K562 (cell line): ENCODE measurements around the gene DDX41. TPM values are rescaled to one million over a fixed set of nuclear protein-coding genes. Genes with fewer than 3 reads are reported as not detected.
A peak's percentile ranks its signal among the peaks of the same experiment; 100 is the strongest.

ENCODE experiments used
- ATAC-seq: fragments of 200-7000 bp; cut with Tn5 transposase; 3 replicates; pipeline ENCODE4 v1.9.1; 2020; ENCODE audit warnings: moderate library complexity
- BruUV-seq: library from RNA; stranded (reverse); fragments of 400-500 nt; replicated peaks from 2 replicates; lab custom pipeline; 2021; lab: Mats Ljungman, UMichigan
- CTCF ChIA-PET: fragments of 300-600 bp; formaldehyde crosslinking; extraction: SDS; loops from one replicate; lab custom pipeline; 2021; ENCODE audit warnings: low intra/inter-chr PET ratio; lab: Yijun Ruan, JAX
- POLR2A ChIA-PET: fragments of 300-600, 350-650 bp; sonication (Branson Sonifier 250); formaldehyde crosslinking; extraction: SDS; loops from one replicate; lab custom pipeline; 2021; ENCODE audit warnings: antibody characterized with exemption, inconsistent platforms; lab: Yijun Ruan, JAX
- DNase-seq, 4 experiments: peaks; one replicate each; pipeline versions ENCODE4 v3.0.0 to v3.0.0-alpha.2; 2011 to 2018; ENCODE audit warnings: low spot score in 3 of 4, mixed read lengths in 3 of 4; ENCODE audit errors: extremely low read depth in 1 of 4
- FAIRE-seq: peaks from 2 replicates; lab custom pipeline; 2011; peaks lifted over from hg19 to GRCh38; lab: Jason Lieb, UNC
- H2AFZ ChIP-seq: 2 replicates; pipeline ENCODE4 v1.6.0; 2011; ENCODE audit warnings: low read depth, low read length, control low read depth, inconsistent platforms
- H3K27ac ChIP-seq: fragments of 200-600 bp; 3 replicates; pipeline ENCODE4 v1.8.0; 2011; ENCODE audit warnings: low read depth, mild to moderate bottlenecking, control low read depth, inconsistent platforms, low read length, moderate library complexity, mixed read lengths; ENCODE audit errors: extremely low read depth
- H3K27me3 ChIP-seq, 2 experiments: fragments of 300-600 bp in 1 of 2; 2 replicates in 1 of 2; 3 replicates in 1 of 2; pipeline versions ENCODE4 v1.6.0 to v1.8.0; 2011; ENCODE audit warnings: inconsistent platforms in 2 of 2, low read length in 2 of 2, mild to moderate bottlenecking in 1 of 2, mixed read lengths in 1 of 2, moderate library complexity in 1 of 2; ENCODE audit not compliant: control insufficient read depth in 2 of 2, insufficient read depth in 2 of 2
- H3K36me3 ChIP-seq: fragments of 300-600 bp; 3 replicates; pipeline ENCODE4 v1.8.0; 2011; ENCODE audit warnings: mild to moderate bottlenecking, low read length, inconsistent platforms; ENCODE audit not compliant: control insufficient read depth, insufficient read depth
- H3K4me1 ChIP-seq, 2 experiments: fragments of 200-600 bp in 1 of 2; replicated peaks in 1 of 2; 2 replicates in 1 of 2; 3 replicates in 1 of 2; pipeline versions ENCODE4 v1.5.1 to v1.8.0; 2011; ENCODE audit warnings: inconsistent platforms in 2 of 2, low read length in 2 of 2, mild to moderate bottlenecking in 1 of 2, mixed read lengths in 1 of 2, moderate library complexity in 1 of 2; ENCODE audit not compliant: control insufficient read depth in 2 of 2, insufficient read depth in 2 of 2
- H3K4me2 ChIP-seq: 2 replicates; pipeline ENCODE4 v1.6.1; 2011; ENCODE audit warnings: low read length, control low read depth, inconsistent platforms, mixed read lengths; ENCODE audit not compliant: insufficient read depth
- H3K4me3 ChIP-seq: fragments of 200-600 bp; sonication (generic), shearing (Covaris generic); 2 replicates; pipeline ENCODE4 v1.5.1; 2016; ENCODE audit warnings: control low read depth, inconsistent platforms
- H3K79me2 ChIP-seq: fragments of 200-600 bp; 3 replicates; pipeline ENCODE4 v1.8.0; 2011; ENCODE audit warnings: low read length, inconsistent platforms; ENCODE audit not compliant: control insufficient read depth, insufficient read depth
- H3K9ac ChIP-seq, 2 experiments: 2 replicates each; pipeline versions ENCODE4 v1.6.0 to v1.6.1; 2011; ENCODE audit warnings: low read depth in 2 of 2, low read length in 2 of 2, control low read depth in 1 of 2, inconsistent platforms in 1 of 2, mild to moderate bottlenecking in 1 of 2, mixed read lengths in 1 of 2; ENCODE audit not compliant: insufficient read depth in 1 of 2
- H3K9me1 ChIP-seq: one replicate; pipeline ENCODE4 v1.6.0; 2011; ENCODE audit warnings: inconsistent platforms, mild to moderate bottlenecking, low read length, moderate library complexity; ENCODE audit not compliant: control insufficient read depth, insufficient read depth
- H3K9me3 ChIP-seq: replicated peaks from 2 replicates; pipeline ENCODE4 v1.5.1; 2011; ENCODE audit warnings: low read depth, low read length, inconsistent platforms; ENCODE audit not compliant: control insufficient read depth, insufficient read depth
- H4K20me1 ChIP-seq: replicated peaks from 2 replicates; pipeline ENCODE4 v1.6.1; 2011; ENCODE audit warnings: low read length, inconsistent platforms, mixed read lengths; ENCODE audit not compliant: control insufficient read depth, insufficient read depth
- ARID1B ChIP-seq: fragments of 450-650 bp; IDR thresholded peaks from 2 replicates; pipeline ENCODE4 v1.6.1; 2016; ENCODE audit warnings: antibody characterized with exemption, mild to moderate bottlenecking, inconsistent platforms
- FOXK2 ChIP-seq, 2 experiments: fragments of 450-650 bp; IDR thresholded peaks in 1 of 2; conservative IDR thresholded peaks in 1 of 2; 2 replicates each; pipeline ENCODE4 v1.6.1; 2016; ENCODE audit warnings: low read depth in 2 of 2, mild to moderate bottlenecking in 1 of 2
- PHF8 ChIP-seq: fragments of 200-600 bp; sonication (generic); IDR thresholded peaks from 2 replicates; pipeline ENCODE4 v1.6.1; 2012; ENCODE audit warnings: mixed run types, mild to moderate bottlenecking, inconsistent platforms, low read length, moderate library complexity, borderline replicate concordance
- POLR2A ChIP-seq: fragments of 450-650 bp; conservative IDR thresholded peaks from 2 replicates; pipeline ENCODE4 v1.6.1; 2016
- POLR2G ChIP-seq: fragments of 200-400 bp; formaldehyde crosslinking; IDR thresholded peaks from 2 replicates; pipeline ENCODE4 v1.6.1; 2017; ENCODE audit warnings: low read depth, mild to moderate bottlenecking, antibody characterized with exemption, low read length, moderate library complexity
- PRMT5 ChIP-seq: sonication (generic); formaldehyde crosslinking; IDR thresholded peaks from 2 replicates; pipeline ENCODE4 v1.5.0; 2020; ENCODE audit warnings: missing genetic modification reagents
- RBFOX2 ChIP-seq: fragments of 200-400 bp; formaldehyde crosslinking; IDR thresholded peaks from 2 replicates; pipeline ENCODE4 v1.6.1; 2017; ENCODE audit warnings: low read depth, mild to moderate bottlenecking, low read length, moderate library complexity
- TBL1XR1 ChIP-seq, 2 experiments: IDR thresholded peaks; 2 replicates each; pipeline ENCODE4 v1.6.1; 2012; ENCODE audit warnings: improper control_type of control experiment in 2 of 2, low read length in 2 of 2, mild to moderate bottlenecking in 1 of 2
- TBP ChIP-seq: optimal IDR thresholded peaks from 2 replicates; pipeline ENCODE3; 2011; ENCODE audit warnings: low read depth, low read length, improper control_type of control experiment
- TEAD2 ChIP-seq: fragments of 450-650 bp; IDR thresholded peaks from 2 replicates; pipeline ENCODE4 v1.6.1; 2016; ENCODE audit warnings: missing genetic modification characterization, control low read depth, missing compliant biosample characterization
- ZBTB8A ChIP-seq: fragments of 450-650 bp; IDR thresholded peaks from 2 replicates; pipeline ENCODE4 v1.6.1; 2018; ENCODE audit warnings: mild to moderate bottlenecking, moderate library complexity; ENCODE audit not compliant: partially characterized antibody
- ZNF41 ChIP-seq: fragments of 250-450 bp; sonication (Bioruptor Pico); conservative IDR thresholded peaks from 2 replicates; pipeline ENCODE4 v1.4.0; 2020; ENCODE audit warnings: mild to moderate bottlenecking
- ZNF75A ChIP-seq: fragments of 450-650 bp; formaldehyde crosslinking; IDR thresholded peaks from 2 replicates; pipeline ENCODE4 v1.4.0; 2020; ENCODE audit warnings: mild to moderate bottlenecking
- WGBS: fragments of 100-300 bp; shearing (Covaris generic); methylation state at CpG from one replicate; pipeline ENCODE4 v1.1.6; 2016; ENCODE audit warnings: low coverage, mixed read lengths; ENCODE audit not compliant: insufficient coverage; ENCODE audit errors: missing lambda C conversion rate; 5-methylcytosine and 5-hydroxymethylcytosine counted together
- in situ Hi-C: fragments of 300-500 bp; cut with MboI; formaldehyde crosslinking; loops from 4 replicates; pipeline ENCODE4 v1.15.0; 2018; ENCODE audit warnings: inconsistent platforms, mixed read lengths
- intact Hi-C: fragments of 100-400 bp; cut with micrococcal nuclease; formaldehyde crosslinking; loops from 2 replicates; pipeline ENCODE4 v1.14.2; 2022
- polyA plus RNA-seq, 8 experiments: library from polyadenylated mRNA; depleted of rRNA in 4 of 8; stranded (reverse) in 5 of 8; unstranded in 3 of 8; fragments of >200 nt; fragmentation: Nextera tagmentation in 2 of 8; fragmentation: Illumina TruSeq in 1 of 8; extraction: Ambion mirVana in 2 of 8; extraction: Trizol in 1 of 8; gene quantifications; 2 replicates each; pipeline versions ENCODE4 v1.2.1 to v1.2.3, GENCODE V29; 2011 to 2014; ENCODE audit warnings: inconsistent platforms in 1 of 8, missing spikeins in 1 of 8
- total RNA-seq, 7 experiments: library from RNA; depleted of rRNA in 6 of 7; stranded (reverse); fragments of >200 nt in 6 of 7; fragmentation: Illumina TruSeq in 2 of 7; extraction: Trizol in 2 of 7; gene quantifications; 2 replicates each; pipeline versions ENCODE4 v1.2.1 to v1.2.3, GENCODE V29; 2011 to 2021; ENCODE audit warnings: low replicate concordance in 1 of 7
- TF ChIP-seq, protein P1 (sequence below): fragments of 250-450 bp; sonication (Bioruptor Pico); IDR thresholded peaks from 2 replicates; pipeline ENCODE4 v1.8.0; 2021; ENCODE audit warnings: borderline replicate concordance, mild to moderate bottlenecking, moderate library complexity; ENCODE audit not compliant: poor library complexity, severe bottlenecking
- TF ChIP-seq, protein P2 (sequence below): sonication (generic); formaldehyde crosslinking; IDR thresholded peaks from 2 replicates; pipeline ENCODE4 v1.8.1; 2022; ENCODE audit warnings: missing genetic modification reagents

The DDX41 gene
- total and polyA plus RNA-seq, 9 of the 15 experiments (the other 6 are each of a cell fraction or from before 2014, with no cell fraction given) = 38.2 to 284 (median 116) TPM

DNA sequence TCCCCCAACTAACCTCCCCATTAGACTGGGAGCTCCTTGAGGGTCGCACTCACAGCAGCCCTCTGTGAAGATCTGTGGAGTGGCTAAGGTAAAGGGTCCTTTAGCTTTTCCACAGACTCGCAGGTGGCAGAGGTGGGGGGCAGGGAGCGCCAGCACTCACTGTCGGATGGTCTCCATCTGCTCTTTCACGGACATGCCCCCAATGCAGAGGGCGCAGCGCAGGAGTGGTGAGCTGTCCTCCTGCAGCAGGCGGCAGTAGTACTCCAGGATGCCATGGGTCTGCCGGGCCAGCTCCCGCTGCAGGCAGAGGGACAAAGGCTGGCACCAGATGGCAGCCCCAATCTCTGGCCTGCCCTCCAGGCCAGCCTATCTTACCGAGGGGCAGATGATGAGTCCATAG lies 2.2 kb downstream of the DDX41 start:
- no peaks in the 10 kb centered on the region for H3K9me1 ChIP-seq
- H3K4me2 ChIP-seq = no peak overlapping the region
- ATAC-seq (no peak), FAIRE-seq (no peak), DNase-seq (no peak)
- H3K4me3 ChIP-seq = no peak overlapping the region
- H3K27ac ChIP-seq = no peak overlapping the region
- H2AFZ ChIP-seq = no peak overlapping the region
- no peaks in the 10 kb centered on the region for H3K27me3 ChIP-seq
- WGBS = 90% methylated on average over 2 of the region's 11 CpGs
- in situ Hi-C loops (no loop called here), intact Hi-C loops (no loop called here)
- no peaks in the 10 kb centered on the region for H3K9me3 ChIP-seq
- peak; percentile 29; the same call in 1 of the 2 replicates for TF ChIP-seq POLR2G
- TF ChIP-seq RBFOX2 = peak; percentile 58
- TF ChIP-seq ZBTB8A = no peak
- no TSS peak for BruUV-seq
- ChIA-PET CTCF (no interaction called here), POLR2A (interaction anchor here (0.5 to 1.7 kb wide), 5 partner anchors 11 to 478 kb away, joined by 3 to 7 read pairs (median 3); no protein-coding TSS in a partner anchor)
- H3K79me2 ChIP-seq = peaks cover 39% of the 10 kb centered on the region
- H3K36me3 ChIP-seq = peaks cover 70% of the 10 kb centered on the region
- H4K20me1 ChIP-seq = no peaks in the 10 kb centered on the region
- H3K9ac ChIP-seq = peak overlapping the region in 1 of 2 experiments; percentile 64; a peak in 1 of 4 replicates
- H3K4me1 ChIP-seq = peaks cover 18 to 49% of the 10 kb centered on the region in 2 experiments

DNA sequence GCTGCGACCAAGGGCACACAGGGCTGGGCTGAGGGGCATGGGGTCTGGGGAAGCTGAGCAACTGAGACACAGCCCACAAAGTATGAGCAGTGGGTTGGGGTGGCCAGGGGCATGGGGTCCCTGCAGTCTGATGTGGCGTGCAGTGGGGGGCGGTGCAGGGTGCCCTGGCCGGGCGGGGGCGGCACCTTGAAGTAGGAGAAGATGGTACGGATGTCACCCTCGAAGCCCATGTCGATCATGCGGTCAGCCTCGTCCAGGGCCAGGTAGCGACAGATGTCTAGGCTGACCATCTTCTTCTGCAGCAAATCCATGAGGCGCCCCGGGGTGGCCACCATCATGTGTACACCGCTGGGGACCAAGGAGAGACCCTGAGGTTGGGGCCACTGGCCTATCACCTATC lies 3.3 kb downstream of the DDX41 start:
- intact Hi-C loops (no loop called here), in situ Hi-C loops (no loop called here)
- no peaks in the 10 kb centered on the region for H3K9me3 ChIP-seq
- ChIA-PET CTCF (no interaction called here), POLR2A (interaction anchor here (0.6 kb wide), 1 partner anchor 71 kb away, joined by 3 read pairs; no protein-coding TSS in a partner anchor)
- no peak for DNase-seq
- H3K4me2 ChIP-seq = no peak overlapping the region
- H3K27ac ChIP-seq = no peak overlapping the region
- FAIRE-seq = no peak
- H3K36me3 ChIP-seq = peaks cover 63% of the 10 kb centered on the region
- H3K4me3 ChIP-seq = no peak overlapping the region
- H2AFZ ChIP-seq = no peak overlapping the region
- no peaks in the 10 kb centered on the region for H3K9me1 ChIP-seq
- H3K79me2 ChIP-seq = peaks cover 41% of the 10 kb centered on the region
- BruUV-seq = no TSS peak
- ATAC-seq = no peak
- WGBS = 98% methylated on average over 14 of the region's 15 CpGs
- H4K20me1 ChIP-seq = no peaks in the 10 kb centered on the region
- no peaks in the 10 kb centered on the region for H3K27me3 ChIP-seq
- H3K9ac ChIP-seq = no peak overlapping the region
- peaks cover 23 to 59% of the 10 kb centered on the region in 2 experiments for H3K4me1 ChIP-seq
- TF ChIP-seq TBP (no peak), ARID1B (no peak), POLR2A (no peak), PHF8 (no peak), TEAD2 (tag) (no peak), ZNF41 (CRISPR knock-in tag) (no peak), FOXK2 (conservative IDR thresholded peaks at IDR 0.05 in 1 of 2, IDR thresholded peaks at IDR 0.05 in 1 of 2; ENCODE audit: low read depth in 2 of 2) (no peak), TBL1XR1 (IDR thresholded peaks at IDR 0.05; ENCODE audit: low read length in 2 of 2) (no peak), ZNF75A (CRISPR knock-in tag) (no peak), PRMT5 (CRISPR knock-in tag) (no peak)
- TF ChIP-seq, protein P1, sequence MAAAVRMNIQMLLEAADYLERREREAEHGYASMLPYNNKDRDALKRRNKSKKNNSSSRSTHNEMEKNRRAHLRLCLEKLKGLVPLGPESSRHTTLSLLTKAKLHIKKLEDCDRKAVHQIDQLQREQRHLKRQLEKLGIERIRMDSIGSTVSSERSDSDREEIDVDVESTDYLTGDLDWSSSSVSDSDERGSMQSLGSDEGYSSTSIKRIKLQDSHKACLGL (CRISPR knock-in tag) = no peak
- TF ChIP-seq, protein P2, sequence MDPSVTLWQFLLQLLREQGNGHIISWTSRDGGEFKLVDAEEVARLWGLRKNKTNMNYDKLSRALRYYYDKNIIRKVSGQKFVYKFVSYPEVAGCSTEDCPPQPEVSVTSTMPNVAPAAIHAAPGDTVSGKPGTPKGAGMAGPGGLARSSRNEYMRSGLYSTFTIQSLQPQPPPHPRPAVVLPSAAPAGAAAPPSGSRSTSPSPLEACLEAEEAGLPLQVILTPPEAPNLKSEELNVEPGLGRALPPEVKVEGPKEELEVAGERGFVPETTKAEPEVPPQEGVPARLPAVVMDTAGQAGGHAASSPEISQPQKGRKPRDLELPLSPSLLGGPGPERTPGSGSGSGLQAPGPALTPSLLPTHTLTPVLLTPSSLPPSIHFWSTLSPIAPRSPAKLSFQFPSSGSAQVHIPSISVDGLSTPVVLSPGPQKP (CRISPR knock-in tag) = no peak
